ENCODE data around the gene NKAPD1. TPM values are rescaled to one million over a fixed set of nuclear protein-coding genes. Genes with fewer than 3 reads are reported as not detected.

NKAPD1 gene
- total RNA-seq, 1 donor from 2014 or later = 60.0 TPM

GRCh38 chr11:112100462-112100861 is 26.4 kb downstream of the NKAPD1 start:
- Histone ChIP-seq H3K9me3 (ENCODE audit: low read depth) (no peaks in the 10 kb centered on the region), H3K36me3 (no peaks in the 10 kb centered on the region), H3K9ac (no peak overlapping the region), H3K27ac (no peak overlapping the region), H3K79me2 (ENCODE audit: low read depth) (no peaks in the 10 kb centered on the region), H4K20me1 (ENCODE audit: low read depth) (no peaks in the 10 kb centered on the region), H3K4me2 (no peak overlapping the region), H3K27me3 (no peaks in the 10 kb centered on the region), H3F3A (ENCODE audit: low read depth) (no peaks in the 10 kb centered on the region), H3K4me3 (no peak overlapping the region), H3K4me1 (no peaks in the 10 kb centered on the region), H2AFZ (replicated peaks) (no peak overlapping the region)
- no peaks in the 10 kb centered on the region for H3K9me3 Mint-ChIP-seq
- no peaks in the 10 kb centered on the region for H3K4me1 Mint-ChIP-seq
- DNase-seq (ENCODE audit: low spot score) = no peak
- TF ChIP-seq EZH2phosphoT487 (IDR thresholded peaks at IDR 0.05) (no peak), EZH2 (IDR thresholded peaks at IDR 0.05) (no peak), CTCF (IDR thresholded peaks at IDR 0.05) (no peak)
- no peaks in the 10 kb centered on the region for H3K36me3 Mint-ChIP-seq
- H3K27ac Mint-ChIP-seq = no peak overlapping the region
- H3K4me3 Mint-ChIP-seq = no peak overlapping the region
- H3K27me3 Mint-ChIP-seq (ENCODE audit: insufficient read depth, low read depth) = no peaks in the 10 kb centered on the region

GRCh38 chr11:112103446-112103845 is 29.3 kb downstream of the NKAPD1 start:
- H3K9ac ChIP-seq = no peak overlapping the region
- Mint-ChIP-seq H3K36me3 (no peaks in the 10 kb centered on the region), H3K4me3 (no peak overlapping the region), H3K4me1 (no peaks in the 10 kb centered on the region), H3K9me3 (no peaks in the 10 kb centered on the region), H3K27me3 (ENCODE audit: insufficient read depth, low read depth) (no peaks in the 10 kb centered on the region), H3K27ac (no peak overlapping the region)
- no peaks in the 10 kb centered on the region for H3K36me3 ChIP-seq
- TF ChIP-seq EZH2phosphoT487 (IDR thresholded peaks at IDR 0.05) (no peak), EZH2 (IDR thresholded peaks at IDR 0.05) (no peak), CTCF (IDR thresholded peaks at IDR 0.05) (no peak)
- DNase-seq (ENCODE audit: low spot score) = no peak
- H3K4me1 ChIP-seq = no peaks in the 10 kb centered on the region
- H4K20me1 ChIP-seq (ENCODE audit: low read depth) = no peaks in the 10 kb centered on the region
- no peaks in the 10 kb centered on the region for H3F3A ChIP-seq (ENCODE audit: low read depth)
- H3K27me3 ChIP-seq = no peaks in the 10 kb centered on the region
- no peak overlapping the region for H3K4me3 ChIP-seq
- no peaks in the 10 kb centered on the region for H3K9me3 ChIP-seq (ENCODE audit: low read depth)
- H2AFZ ChIP-seq (replicated peaks) = no peak overlapping the region
- no peak overlapping the region for H3K27ac ChIP-seq
- no peaks in the 10 kb centered on the region for H3K79me2 ChIP-seq (ENCODE audit: low read depth)
- no peak overlapping the region for H3K4me2 ChIP-seq

GRCh38 chr11:112106070-112106469 is 32.0 kb downstream of the NKAPD1 start:
- Histone ChIP-seq H3K36me3 (no peaks in the 10 kb centered on the region), H3K4me3 (no peak overlapping the region), H3K79me2 (ENCODE audit: low read depth) (no peaks in the 10 kb centered on the region), H2AFZ (replicated peaks) (no peak overlapping the region), H3K9ac (no peak overlapping the region), H3K4me2 (no peak overlapping the region), H3K4me1 (no peaks in the 10 kb centered on the region), H3K27me3 (no peaks in the 10 kb centered on the region), H4K20me1 (ENCODE audit: low read depth) (no peaks in the 10 kb centered on the region), H3K27ac (no peak overlapping the region), H3K9me3 (ENCODE audit: low read depth) (no peaks in the 10 kb centered on the region), H3F3A (ENCODE audit: low read depth) (no peaks in the 10 kb centered on the region)
- H3K4me3 Mint-ChIP-seq = no peak overlapping the region
- no peaks in the 10 kb centered on the region for H3K36me3 Mint-ChIP-seq
- no peaks in the 10 kb centered on the region for H3K27me3 Mint-ChIP-seq (ENCODE audit: insufficient read depth, low read depth)
- H3K9me3 Mint-ChIP-seq = peaks cover 6% of the 10 kb centered on the region
- no peak for DNase-seq (ENCODE audit: low spot score)
- no peak for TF ChIP-seq EZH2 (IDR thresholded peaks at IDR 0.05)
- TF ChIP-seq CTCF (IDR thresholded peaks at IDR 0.05) = no peak
- TF ChIP-seq EZH2phosphoT487 (IDR thresholded peaks at IDR 0.05) = no peak
- H3K27ac Mint-ChIP-seq = no peak overlapping the region
- H3K4me1 Mint-ChIP-seq = no peaks in the 10 kb centered on the region
